DND-41 (cell line): Measurements from ENCODE around the gene RSBN1.

Experiments used
- ATAC-seq: fragments of 200-7000 bp; cut with Tn5 transposase; 3 replicates; pipeline ENCODE4 v1.9.1; 2021; ENCODE audit warnings: low read depth; ENCODE audit not compliant: insufficient read depth
- DNase-seq: peaks from one replicate; pipeline ENCODE4 v3.0.0-alpha.2; 2020
- H2AFZ ChIP-seq: 2 replicates; pipeline ENCODE4 v1.6.0; 2012; ENCODE audit warnings: low read depth, low read length
- H3K27ac ChIP-seq: 2 replicates; pipeline ENCODE4 v1.5.1; 2012; ENCODE audit warnings: low read length, inconsistent platforms
- H3K27me3 ChIP-seq: fragments of 200-600 bp; sonication (generic); 2 replicates; pipeline ENCODE4 v1.6.0; 2012; ENCODE audit warnings: low read length, mild to moderate bottlenecking, inconsistent platforms; ENCODE audit not compliant: insufficient read depth, poor library complexity
- H3K36me3 ChIP-seq: 2 replicates; pipeline ENCODE4 v1.5.1; 2012; ENCODE audit warnings: low read length, inconsistent platforms; ENCODE audit not compliant: insufficient read depth
- H3K4me1 ChIP-seq: 2 replicates; pipeline ENCODE4 v1.5.1; 2012; ENCODE audit warnings: mild to moderate bottlenecking, low read length; ENCODE audit not compliant: insufficient read depth
- H3K4me2 ChIP-seq: 2 replicates; pipeline ENCODE4 v1.6.0; 2012; ENCODE audit warnings: mild to moderate bottlenecking, moderate library complexity, low read length, inconsistent platforms; ENCODE audit not compliant: insufficient read depth
- H3K4me3 ChIP-seq, 2 experiments: fragments of 200-600 bp in 1 of 2; shearing (Covaris generic) in 1 of 2; 2 replicates each; pipeline ENCODE4 v1.5.1; 2012 to 2016; ENCODE audit warnings: inconsistent platforms in 2 of 2, low read length in 2 of 2, mild to moderate bottlenecking in 2 of 2, low read depth in 1 of 2, moderate library complexity in 1 of 2
- H3K79me2 ChIP-seq: 2 replicates; pipeline ENCODE4 v1.6.0; 2012; ENCODE audit warnings: low read length, inconsistent platforms; ENCODE audit not compliant: insufficient read depth
- H3K9ac ChIP-seq: 2 replicates; pipeline ENCODE4 v1.6.0; 2012; ENCODE audit warnings: low read depth, mild to moderate bottlenecking, inconsistent platforms, low read length, moderate library complexity
- H3K9me3 ChIP-seq: 2 replicates; pipeline ENCODE4 v1.5.1; 2012; ENCODE audit warnings: low read length, moderate library complexity, mild to moderate bottlenecking, inconsistent platforms; ENCODE audit not compliant: insufficient read depth, severe bottlenecking
- H4K20me1 ChIP-seq: 2 replicates; pipeline ENCODE4 v1.6.0; 2012; ENCODE audit warnings: low read length; ENCODE audit not compliant: insufficient read depth
- EZH2 ChIP-seq: IDR thresholded peaks from 3 replicates; pipeline ENCODE4 v1.6.1; 2012; ENCODE audit warnings: borderline replicate concordance, low read depth, mild to moderate bottlenecking, moderate library complexity, low read length, inconsistent platforms; ENCODE audit not compliant: severe bottlenecking
- TF ChIP-seq, protein P1 (sequence below): IDR thresholded peaks from 2 replicates; pipeline ENCODE4 v1.5.1; 2012; ENCODE audit warnings: borderline replicate concordance, low read length, moderate library complexity, mild to moderate bottlenecking; ENCODE audit not compliant: poor library complexity, severe bottlenecking; ENCODE audit errors: extremely low read depth

RSBN1 gene

DNA sequence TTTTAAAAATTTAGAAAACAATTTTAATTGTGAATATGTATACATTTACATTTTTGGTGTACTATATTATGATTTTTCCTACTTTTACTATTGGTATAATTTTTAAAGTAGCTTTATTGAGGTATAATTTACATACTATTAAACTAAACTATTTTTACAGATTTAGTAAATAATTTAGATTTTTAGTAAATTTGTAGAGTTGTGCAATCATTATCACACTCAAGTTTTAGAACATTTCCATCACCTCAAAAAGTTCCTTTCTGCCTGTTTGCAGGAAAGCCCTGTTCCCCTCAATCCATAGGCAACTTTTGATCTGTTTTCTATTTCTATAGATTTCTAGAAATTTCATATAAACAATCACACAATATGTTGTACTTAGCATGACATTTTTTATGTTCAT lies 61.2 kb downstream of the RSBN1 start:
- Histone ChIP-seq H3K4me2 (no peak overlapping the region), H3K27ac (no peak overlapping the region), H4K20me1 (no peaks in the 10 kb centered on the region), H3K36me3 (peaks cover 48% of the 10 kb centered on the region), H2AFZ (no peak overlapping the region), H3K27me3 (no peaks in the 10 kb centered on the region), H3K9me3 (no peaks in the 10 kb centered on the region), H3K4me3 (no peak overlapping the region), H3K4me1 (peaks cover 9% of the 10 kb centered on the region), H3K79me2 (peaks cover 9% of the 10 kb centered on the region), H3K9ac (no peak overlapping the region)
- TF ChIP-seq, protein P1, sequence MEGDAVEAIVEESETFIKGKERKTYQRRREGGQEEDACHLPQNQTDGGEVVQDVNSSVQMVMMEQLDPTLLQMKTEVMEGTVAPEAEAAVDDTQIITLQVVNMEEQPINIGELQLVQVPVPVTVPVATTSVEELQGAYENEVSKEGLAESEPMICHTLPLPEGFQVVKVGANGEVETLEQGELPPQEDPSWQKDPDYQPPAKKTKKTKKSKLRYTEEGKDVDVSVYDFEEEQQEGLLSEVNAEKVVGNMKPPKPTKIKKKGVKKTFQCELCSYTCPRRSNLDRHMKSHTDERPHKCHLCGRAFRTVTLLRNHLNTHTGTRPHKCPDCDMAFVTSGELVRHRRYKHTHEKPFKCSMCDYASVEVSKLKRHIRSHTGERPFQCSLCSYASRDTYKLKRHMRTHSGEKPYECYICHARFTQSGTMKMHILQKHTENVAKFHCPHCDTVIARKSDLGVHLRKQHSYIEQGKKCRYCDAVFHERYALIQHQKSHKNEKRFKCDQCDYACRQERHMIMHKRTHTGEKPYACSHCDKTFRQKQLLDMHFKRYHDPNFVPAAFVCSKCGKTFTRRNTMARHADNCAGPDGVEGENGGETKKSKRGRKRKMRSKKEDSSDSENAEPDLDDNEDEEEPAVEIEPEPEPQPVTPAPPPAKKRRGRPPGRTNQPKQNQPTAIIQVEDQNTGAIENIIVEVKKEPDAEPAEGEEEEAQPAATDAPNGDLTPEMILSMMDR, result no peak
- TF ChIP-seq EZH2, result no peak
- ATAC-seq, result no peak
- DNase-seq, result no peak

DNA sequence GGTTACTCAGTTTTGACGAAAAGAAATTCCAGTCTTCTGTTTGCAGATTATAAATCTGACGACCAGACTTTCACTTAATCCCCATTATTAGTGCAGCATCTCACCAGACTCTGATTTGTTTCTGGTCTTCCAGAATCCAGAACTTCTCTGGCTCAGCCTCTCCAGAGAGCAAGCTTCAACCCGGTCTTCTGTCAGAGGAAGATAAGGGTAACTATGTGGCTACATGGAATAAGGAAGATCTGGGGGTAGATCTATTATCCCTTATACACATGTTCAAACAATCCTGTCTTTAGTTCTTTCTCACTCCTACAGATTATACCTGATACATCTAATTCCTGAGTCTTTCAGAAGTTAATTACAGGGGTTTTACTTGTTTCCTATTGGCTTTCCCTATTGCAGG lies 62.9 kb downstream of the RSBN1 start:
- DNase-seq (no peak), ATAC-seq (no peak)
- TF ChIP-seq EZH2, result no peak
- TF ChIP-seq, protein P1, result no peak
- no peaks in the 10 kb centered on the region for H4K20me1 ChIP-seq
- no peak overlapping the region for H3K4me3 ChIP-seq
- no peak overlapping the region for H3K27ac ChIP-seq
- no peak overlapping the region for H3K9ac ChIP-seq
- H2AFZ ChIP-seq, result no peak overlapping the region
- peaks cover 45% of the 10 kb centered on the region for H3K36me3 ChIP-seq
- no peaks in the 10 kb centered on the region for H3K9me3 ChIP-seq
- no peak overlapping the region for H3K4me2 ChIP-seq
- no peaks in the 10 kb centered on the region for H3K4me1 ChIP-seq
- H3K79me2 ChIP-seq, result peaks cover 2% of the 10 kb centered on the region
- no peaks in the 10 kb centered on the region for H3K27me3 ChIP-seq

DNA sequence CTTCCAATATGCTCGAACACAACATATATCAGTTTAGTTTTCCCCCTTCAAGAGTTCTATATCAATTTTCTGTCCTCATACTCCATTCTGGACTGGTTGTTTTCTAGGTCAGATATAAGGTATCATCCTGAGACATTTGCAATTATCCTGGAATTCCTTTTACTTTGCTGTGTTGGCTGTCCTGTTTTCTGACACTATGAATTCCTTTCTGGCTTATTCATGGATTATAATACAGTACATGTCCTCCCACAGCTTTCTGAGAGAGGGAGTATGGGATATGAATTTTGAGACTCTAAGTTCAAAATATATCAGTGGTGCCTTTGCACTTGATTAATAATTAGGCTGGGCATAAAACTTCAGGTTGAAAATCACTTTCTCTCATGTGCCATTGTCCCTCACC lies 64.9 kb downstream of the RSBN1 start:
- no peak overlapping the region for H3K27ac ChIP-seq
- no peaks in the 10 kb centered on the region for H3K79me2 ChIP-seq
- H3K27me3 ChIP-seq, result no peaks in the 10 kb centered on the region
- no peaks in the 10 kb centered on the region for H3K9me3 ChIP-seq
- H3K4me1 ChIP-seq, result no peaks in the 10 kb centered on the region
- TF ChIP-seq EZH2, result no peak
- TF ChIP-seq, protein P1, result no peak
- no peak overlapping the region for H3K4me2 ChIP-seq
- no peak for DNase-seq
- ATAC-seq, result no peak
- H4K20me1 ChIP-seq, result no peaks in the 10 kb centered on the region
- no peak overlapping the region for H2AFZ ChIP-seq
- H3K9ac ChIP-seq, result no peak overlapping the region
- H3K36me3 ChIP-seq, result peaks cover 34% of the 10 kb centered on the region
- no peak overlapping the region for H3K4me3 ChIP-seq

DNA sequence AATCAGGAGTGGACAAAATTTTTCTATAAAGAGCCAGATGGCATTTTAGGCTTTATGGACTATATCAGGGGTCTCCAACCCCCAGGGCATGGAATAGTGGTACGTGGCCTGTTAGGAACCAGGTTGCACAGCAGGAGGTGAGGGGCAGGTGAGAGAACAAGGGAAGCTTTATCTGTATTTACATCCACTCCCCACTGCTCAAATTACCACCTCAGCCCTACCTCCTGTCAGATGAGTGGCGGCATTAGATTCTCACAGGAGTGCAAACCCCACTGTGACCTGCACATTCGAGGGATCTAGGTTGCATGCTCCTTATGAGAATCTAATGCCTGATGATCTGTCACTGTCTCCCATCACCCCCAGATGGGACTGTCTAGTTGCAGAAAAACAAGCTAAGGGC lies 66.9 kb downstream of the RSBN1 start:
- H2AFZ ChIP-seq, result no peak overlapping the region
- H3K9me3 ChIP-seq, result no peaks in the 10 kb centered on the region
- DNase-seq (no peak), ATAC-seq (no peak)
- peaks cover 32% of the 10 kb centered on the region; the same call in 1 of the 2 replicates for H3K36me3 ChIP-seq
- no peak overlapping the region for H3K9ac ChIP-seq
- no peaks in the 10 kb centered on the region for H4K20me1 ChIP-seq
- no peaks in the 10 kb centered on the region for H3K27me3 ChIP-seq
- no peak overlapping the region for H3K4me2 ChIP-seq
- H3K79me2 ChIP-seq, result no peaks in the 10 kb centered on the region
- no peaks in the 10 kb centered on the region for H3K4me1 ChIP-seq
- no peak overlapping the region for H3K27ac ChIP-seq
- H3K4me3 ChIP-seq, result no peak overlapping the region
- no peak for TF ChIP-seq EZH2
- TF ChIP-seq, protein P1, result no peak
